Endothelial cell of umbilical vein (primary cell): ENCODE data around the gene TP53AIP1. TPM values are rescaled to one million over a fixed set of nuclear protein-coding genes. Genes with fewer than 3 reads are reported as not detected.

ENCODE experiments used
- BruUV-seq: library from RNA; stranded (reverse); fragments of 400-500 nt; replicated peaks from 2 replicates; lab custom pipeline; 2021; lab: Mats Ljungman, UMichigan
- CTCF ChIA-PET: fragments of 300-600, 350-600 bp; sonication (Branson Sonifier 250); formaldehyde crosslinking; loops from one replicate; lab custom pipeline; 2021; ENCODE audit warnings: antibody characterized with exemption, inconsistent platforms; lab: Charles Lee
- POLR2A ChIA-PET: fragments of 300-600, 350-600 bp; sonication (Branson Sonifier 250); formaldehyde crosslinking; loops from one replicate; lab custom pipeline; 2021; ENCODE audit warnings: antibody characterized with exemption, inconsistent platforms; lab: Charles Lee
- DNase-seq: peaks from one replicate; pipeline ENCODE4 v3.0.0-alpha.2; 2011; ENCODE audit warnings: low read depth, low spot score
- FAIRE-seq: peaks from 2 replicates; lab custom pipeline; 2011; peaks lifted over from hg19 to GRCh38; lab: Jason Lieb, UNC
- H2AFZ ChIP-seq: 2 replicates; pipeline ENCODE4 v1.6.0; 2012; ENCODE audit warnings: low read depth, low read length, control low read depth, inconsistent platforms
- H3K27ac ChIP-seq: 2 replicates; pipeline ENCODE4 v1.5.1; 2011; ENCODE audit warnings: low read depth, mild to moderate bottlenecking, control low read depth, low read length, moderate library complexity; ENCODE audit not compliant: insufficient read depth
- H3K27me3 ChIP-seq, 2 experiments: 2 replicates each; pipeline versions ENCODE4 v1.6.0 to v1.6.1; 2011; ENCODE audit warnings: low read length in 2 of 2, mixed read lengths in 1 of 2; ENCODE audit not compliant: control insufficient read depth in 2 of 2, insufficient read depth in 2 of 2
- H3K36me3 ChIP-seq, 2 experiments: 2 replicates in 1 of 2; 3 replicates in 1 of 2; pipeline ENCODE4 v1.5.1; 2011; ENCODE audit warnings: low read length in 2 of 2, mild to moderate bottlenecking in 1 of 2, moderate library complexity in 1 of 2; ENCODE audit not compliant: control insufficient read depth in 2 of 2, insufficient read depth in 2 of 2; ENCODE audit errors: extremely low read depth in 1 of 2
- H3K4me1 ChIP-seq: 3 replicates; pipeline ENCODE4 v1.5.1; 2011; ENCODE audit warnings: mild to moderate bottlenecking, low read length; ENCODE audit not compliant: control insufficient read depth, insufficient read depth; ENCODE audit errors: extremely low read depth
- H3K4me2 ChIP-seq: 2 replicates; pipeline ENCODE4 v1.6.1; 2011; ENCODE audit warnings: low read length, control low read depth, mixed read lengths; ENCODE audit not compliant: insufficient read depth
- H3K4me3 ChIP-seq, 3 experiments: fragments of 200-600 bp in 1 of 3; sonication (generic), shearing (Covaris generic) in 1 of 3; replicated peaks in 1 of 3; 2 replicates each; pipeline ENCODE4 v1.5.1; 2011 to 2016; ENCODE audit warnings: control low read depth in 3 of 3, low read length in 3 of 3, mild to moderate bottlenecking in 2 of 3, inconsistent platforms in 1 of 3, low read depth in 1 of 3, moderate library complexity in 1 of 3; ENCODE audit not compliant: insufficient read depth in 1 of 3
- H3K79me2 ChIP-seq: 2 replicates; pipeline ENCODE4 v1.6.0; 2012; ENCODE audit warnings: low read length, inconsistent platforms; ENCODE audit not compliant: control insufficient read depth, insufficient read depth
- H3K9ac ChIP-seq: replicated peaks from 2 replicates; pipeline ENCODE3; 2011; ENCODE audit warnings: low read length, control low read depth; ENCODE audit not compliant: insufficient read depth; ENCODE audit errors: extremely low read depth
- H3K9me1 ChIP-seq: replicated peaks from 3 replicates; pipeline ENCODE4 v1.6.0; 2011; ENCODE audit warnings: mild to moderate bottlenecking, low read length; ENCODE audit not compliant: control insufficient read depth, insufficient read depth; ENCODE audit errors: extremely low read depth
- H3K9me3 ChIP-seq: replicated peaks from 2 replicates; pipeline ENCODE4 v1.5.1; 2012; ENCODE audit warnings: low read length, inconsistent platforms; ENCODE audit not compliant: control insufficient read depth, insufficient read depth
- H4K20me1 ChIP-seq: replicated peaks from 2 replicates; pipeline ENCODE3; 2011; ENCODE audit warnings: mild to moderate bottlenecking, low read length; ENCODE audit not compliant: control insufficient read depth, insufficient read depth; ENCODE audit errors: extremely low read depth
- CTCF ChIP-seq, 2 donors: IDR thresholded peaks; 1 replicate in 1 of 2; 2 replicates in 1 of 2; pipeline ENCODE4 v1.5.1; 2011; ENCODE audit warnings: low read length in 2 of 2, mild to moderate bottlenecking in 2 of 2, moderate library complexity in 2 of 2, control low read depth in 1 of 2, inconsistent platforms in 1 of 2, low read depth in 1 of 2; ENCODE audit not compliant: insufficient read depth in 1 of 2; ENCODE audit errors: extremely low read depth in 1 of 2
- EZH2 ChIP-seq: IDR thresholded peaks from 2 replicates; pipeline ENCODE4 v1.6.1; 2012; ENCODE audit warnings: borderline replicate concordance, low read depth, mild to moderate bottlenecking, moderate library complexity, low read length, inconsistent platforms; ENCODE audit not compliant: severe bottlenecking
- FOS ChIP-seq: IDR thresholded peaks from 2 replicates; pipeline ENCODE4 v1.6.1; 2011; ENCODE audit warnings: mild to moderate bottlenecking, low read length, moderate library complexity, borderline replicate concordance; ENCODE audit not compliant: insufficient read depth
- GATA2 ChIP-seq: IDR thresholded peaks from 2 replicates; pipeline ENCODE4 v1.7.0; 2011; ENCODE audit warnings: low read depth, mild to moderate bottlenecking, moderate library complexity, mixed read lengths, low read length; ENCODE audit not compliant: insufficient read length, insufficient read depth
- JUN ChIP-seq: IDR thresholded peaks from 2 replicates; pipeline ENCODE4 v1.6.1; 2011; ENCODE audit warnings: borderline replicate concordance, low read depth; ENCODE audit not compliant: insufficient read length, insufficient read depth
- MYC ChIP-seq: IDR thresholded peaks from one replicate; pipeline ENCODE4 v1.6.1; 2011; ENCODE audit warnings: mild to moderate bottlenecking, low read depth, low read length
- POLR2A ChIP-seq: IDR thresholded peaks from 2 replicates; pipeline ENCODE4 v1.6.1; 2012; ENCODE audit warnings: low read depth, mild to moderate bottlenecking, control low read depth, low read length
- POLR2AphosphoS5 ChIP-seq: IDR thresholded peaks from 2 replicates; pipeline ENCODE4 v1.6.1; 2012; ENCODE audit warnings: low read depth, mild to moderate bottlenecking, control low read depth, low read length, moderate library complexity; ENCODE audit not compliant: insufficient read depth
- dilution Hi-C: fragments of 300-500 bp; cut with MboI; formaldehyde crosslinking; loops from one replicate; pipeline ENCODE4 v1.15.0; 2019; ENCODE audit warnings: low sequenced_read_pairs; ENCODE audit not compliant: extremely low pct_ligation_motif_present
- intact Hi-C: fragments of 100-400 bp; cut with micrococcal nuclease; formaldehyde crosslinking; loops from one replicate; pipeline ENCODE4 v1.10.0; 2022
- polyA plus RNA-seq, 4 experiments: library from polyadenylated mRNA; depleted of rRNA in 3 of 4; stranded (reverse) in 3 of 4; unstranded in 1 of 4; fragments of >200 nt; gene quantifications; 2 replicates each; pipeline versions ENCODE4 v1.2.1 to v1.2.3, GENCODE V29; 2011 to 2012; ENCODE audit warnings: missing spikeins in 1 of 4
- total RNA-seq: library from RNA; stranded (reverse); gene quantifications from 2 replicates; pipeline ENCODE4 v1.2.3, GENCODE V29; 2021
- TF ChIP-seq, protein P1 (sequence below): IDR thresholded peaks from 2 replicates; pipeline ENCODE4 v1.6.1; 2011; ENCODE audit not compliant: insufficient read depth, insufficient read length

Gene TP53AIP1
- total and polyA plus RNA-seq, 2 donors (not counting 3 experiments of a cell fraction or from before 2014, with no cell fraction given): not detected

- H2AFZ ChIP-seq: no peak overlapping the region
- no peaks in the 10 kb centered on the region for H3K36me3 ChIP-seq
- H3K9me3 ChIP-seq: no peaks in the 10 kb centered on the region
- H3K9me1 ChIP-seq: no peaks in the 10 kb centered on the region
- no peaks in the 10 kb centered on the region for H3K27me3 ChIP-seq
- no peak overlapping the region for H3K27ac ChIP-seq
- no peaks in the 10 kb centered on the region for H3K4me1 ChIP-seq
- intact Hi-C loops: no loop called here
- ChIA-PET POLR2A (no interaction called here), CTCF (no interaction called here)
- no peak overlapping the region for H3K9ac ChIP-seq
- no peak overlapping the region for H3K4me3 ChIP-seq
- no peak overlapping the region for H3K4me2 ChIP-seq
- DNase-seq (no peak), FAIRE-seq (no peak)
- no TSS peak for BruUV-seq
- H4K20me1 ChIP-seq: no peaks in the 10 kb centered on the region
- TF ChIP-seq GATA2 (no peak), FOS (no peak), POLR2AphosphoS5 (no peak), EZH2 (no peak), MYC (no peak), POLR2A (no peak), CTCF (IDR thresholded peaks at IDR 0.05; ENCODE audit: extremely low read depth in 1 of 2, insufficient read depth in 1 of 2, low read depth in 1 of 2, low read length in 2 of 2) (no peak), JUN (no peak)
- TF ChIP-seq, protein P1, sequence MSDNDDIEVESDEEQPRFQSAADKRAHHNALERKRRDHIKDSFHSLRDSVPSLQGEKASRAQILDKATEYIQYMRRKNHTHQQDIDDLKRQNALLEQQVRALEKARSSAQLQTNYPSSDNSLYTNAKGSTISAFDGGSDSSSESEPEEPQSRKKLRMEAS: no peak
- dilution Hi-C loops: no loop called here
- no peaks in the 10 kb centered on the region for H3K79me2 ChIP-seq
Observed at GRCh38 chr11:128931668-128932067, 11.0 kb downstream of the TP53AIP1 start.
